ENCODE data around the gene AHDC1.

- TF ChIP-seq, protein P1, sequence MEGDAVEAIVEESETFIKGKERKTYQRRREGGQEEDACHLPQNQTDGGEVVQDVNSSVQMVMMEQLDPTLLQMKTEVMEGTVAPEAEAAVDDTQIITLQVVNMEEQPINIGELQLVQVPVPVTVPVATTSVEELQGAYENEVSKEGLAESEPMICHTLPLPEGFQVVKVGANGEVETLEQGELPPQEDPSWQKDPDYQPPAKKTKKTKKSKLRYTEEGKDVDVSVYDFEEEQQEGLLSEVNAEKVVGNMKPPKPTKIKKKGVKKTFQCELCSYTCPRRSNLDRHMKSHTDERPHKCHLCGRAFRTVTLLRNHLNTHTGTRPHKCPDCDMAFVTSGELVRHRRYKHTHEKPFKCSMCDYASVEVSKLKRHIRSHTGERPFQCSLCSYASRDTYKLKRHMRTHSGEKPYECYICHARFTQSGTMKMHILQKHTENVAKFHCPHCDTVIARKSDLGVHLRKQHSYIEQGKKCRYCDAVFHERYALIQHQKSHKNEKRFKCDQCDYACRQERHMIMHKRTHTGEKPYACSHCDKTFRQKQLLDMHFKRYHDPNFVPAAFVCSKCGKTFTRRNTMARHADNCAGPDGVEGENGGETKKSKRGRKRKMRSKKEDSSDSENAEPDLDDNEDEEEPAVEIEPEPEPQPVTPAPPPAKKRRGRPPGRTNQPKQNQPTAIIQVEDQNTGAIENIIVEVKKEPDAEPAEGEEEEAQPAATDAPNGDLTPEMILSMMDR (IDR thresholded peaks at IDR 0.05; ENCODE audit: borderline replicate concordance, extremely low read depth, low read length, poor library complexity, severe bottlenecking): no peak
- no peak for TF ChIP-seq EZH2 (IDR thresholded peaks at IDR 0.05; ENCODE audit: borderline replicate concordance, low read depth, low read length, severe bottlenecking)
Observed at GRCh38 chr1:27650539-27651175, 46.7 kb upstream of the AHDC1 start.
